HG03354 (cell line): ENCODE measurements around the gene ATG16L2.

Experiments used
- ATAC-seq: cut with Tn5 transposase; IDR thresholded peaks from one replicate; pipeline ENCODE4 v1.9.1; 2021; ENCODE audit warnings: mild to moderate bottlenecking; ENCODE audit not compliant: unreplicated experiment, poor library complexity, severe bottlenecking

The ATG16L2 gene

GRCh38 chr11:72864702-72865655 is 50.8 kb downstream of the ATG16L2 start:
- no peak for ATAC-seq

GRCh38 chr11:72867970-72868369 is 53.8 kb downstream of the ATG16L2 start:
- no peak for ATAC-seq

- ATAC-seq, result no peak
Measured at GRCh38 chr11:72869831-72870230, 55.6 kb downstream of the ATG16L2 start.

- no peak for ATAC-seq
Measured at GRCh38 chr11:72871119-72871518, 56.9 kb downstream of the ATG16L2 start.

- ATAC-seq, result no peak
Measured at GRCh38 chr11:72872012-72872411, 57.8 kb downstream of the ATG16L2 start.

- no peak for ATAC-seq
Measured at GRCh38 chr11:72875736-72876135, 61.5 kb downstream of the ATG16L2 start.

- no peak for ATAC-seq
Measured at GRCh38 chr11:72876147-72876546, 61.9 kb downstream of the ATG16L2 start.
